NT2/D1 (cell line): ENCODE results near the gene MPRIP.

Source experiments
- SUZ12 ChIP-seq: IDR thresholded peaks from 2 replicates; pipeline ENCODE4 v1.6.1; 2011; ENCODE audit not compliant: insufficient read length, insufficient read depth; ENCODE audit errors: extremely low read depth
- YY1 ChIP-seq: IDR thresholded peaks from 2 replicates; pipeline ENCODE4 v1.6.1; 2011; ENCODE audit not compliant: insufficient read length, insufficient read depth
- ZNF274 ChIP-seq: IDR thresholded peaks from 2 replicates; pipeline ENCODE4 v1.6.1; 2011; ENCODE audit warnings: mild to moderate bottlenecking, low read depth, low read length

- no peak for TF ChIP-seq ZNF274
- no peak for TF ChIP-seq YY1
- no peak for TF ChIP-seq SUZ12
Measured at GRCh38 chr17:17225901-17226300, 183.6 kb downstream of the MPRIP start.
